Loucy (cell line): Measurements from ENCODE around the gene KCNJ6.

Experiments
- H2AFZ ChIP-seq: fragments of 200-600 bp; sonication (generic); 2 replicates; pipeline ENCODE4 v1.6.0; 2016; ENCODE audit warnings: antibody characterized with exemption, mild to moderate bottlenecking, low read length, moderate library complexity
- H3F3A ChIP-seq: fragments of 200-600 bp; 2 replicates; pipeline ENCODE4 v1.6.0; 2016; ENCODE audit warnings: antibody characterized with exemption, low read depth, mild to moderate bottlenecking
- H3K27me3 ChIP-seq: fragments of 200-600 bp; sonication (generic); 2 replicates; pipeline ENCODE4 v1.6.1; 2014; ENCODE audit warnings: low read length, mild to moderate bottlenecking; ENCODE audit not compliant: insufficient read depth, poor library complexity, severe bottlenecking
- H3K36me3 ChIP-seq: fragments of 200-600 bp; sonication (generic); 2 replicates; pipeline ENCODE4 v1.6.1; 2016; ENCODE audit warnings: low read length; ENCODE audit not compliant: insufficient read depth
- H3K4me1 ChIP-seq: fragments of 200-600 bp; sonication (generic); 2 replicates; pipeline ENCODE4 v1.5.1; 2014; ENCODE audit warnings: low read length, mild to moderate bottlenecking; ENCODE audit not compliant: insufficient read depth, poor library complexity, severe bottlenecking
- H3K4me2 ChIP-seq: fragments of 200-600 bp; sonication (generic); 2 replicates; pipeline ENCODE4 v1.6.0; 2014; ENCODE audit warnings: antibody characterized with exemption, low read length, low read depth, mild to moderate bottlenecking; ENCODE audit not compliant: poor library complexity, severe bottlenecking
- H3K4me3 ChIP-seq: fragments of 200-600 bp; sonication (generic); 2 replicates; pipeline ENCODE4 v1.5.1; 2014; ENCODE audit warnings: low read length, mild to moderate bottlenecking, mixed read lengths; ENCODE audit not compliant: poor library complexity, severe bottlenecking
- H3K79me2 ChIP-seq: fragments of 200-600 bp; sonication (generic); 2 replicates; pipeline ENCODE4 v1.6.1; 2014; ENCODE audit warnings: low read length; ENCODE audit not compliant: insufficient read depth
- H3K9ac ChIP-seq: fragments of 200-600 bp; sonication (generic); 2 replicates; pipeline ENCODE4 v1.6.0; 2014; ENCODE audit warnings: mild to moderate bottlenecking, low read depth, low read length, moderate library complexity; ENCODE audit not compliant: poor library complexity, severe bottlenecking
- H3K9me2 ChIP-seq: fragments of 200-600 bp; sonication (generic); replicated peaks from 2 replicates; pipeline ENCODE4 v1.6.1; 2016; ENCODE audit warnings: low read depth, low read length, mixed read lengths
- H3K9me3 ChIP-seq: fragments of 200-600 bp; sonication (generic); 2 replicates; pipeline ENCODE4 v1.6.1; 2014; ENCODE audit warnings: mild to moderate bottlenecking, antibody characterized with exemption, low read length, low read depth; ENCODE audit not compliant: insufficient read depth
- H4K20me1 ChIP-seq: fragments of 200-600 bp; sonication (generic); 2 replicates; pipeline ENCODE4 v1.6.0; 2014; ENCODE audit warnings: antibody characterized with exemption, low read length, mild to moderate bottlenecking; ENCODE audit not compliant: insufficient read depth, poor library complexity, severe bottlenecking
- EZH2phosphoT487 ChIP-seq: fragments of 200-600 bp; IDR thresholded peaks from 2 replicates; pipeline ENCODE4 v1.6.1; 2018; ENCODE audit warnings: antibody characterized with exemption, mild to moderate bottlenecking, moderate library complexity, borderline replicate concordance
- TF ChIP-seq, protein P1 (sequence below): fragments of 200-600 bp; sonication (generic); conservative IDR thresholded peaks from 2 replicates; pipeline ENCODE4 v1.5.1; 2014; ENCODE audit warnings: mild to moderate bottlenecking, antibody characterized with exemption, low read length

KCNJ6 gene

GRCh38 chr21:37845535-37845934 lies 70.7 kb downstream of the KCNJ6 start:
- TF ChIP-seq EZH2phosphoT487: no peak
- TF ChIP-seq, protein P1, sequence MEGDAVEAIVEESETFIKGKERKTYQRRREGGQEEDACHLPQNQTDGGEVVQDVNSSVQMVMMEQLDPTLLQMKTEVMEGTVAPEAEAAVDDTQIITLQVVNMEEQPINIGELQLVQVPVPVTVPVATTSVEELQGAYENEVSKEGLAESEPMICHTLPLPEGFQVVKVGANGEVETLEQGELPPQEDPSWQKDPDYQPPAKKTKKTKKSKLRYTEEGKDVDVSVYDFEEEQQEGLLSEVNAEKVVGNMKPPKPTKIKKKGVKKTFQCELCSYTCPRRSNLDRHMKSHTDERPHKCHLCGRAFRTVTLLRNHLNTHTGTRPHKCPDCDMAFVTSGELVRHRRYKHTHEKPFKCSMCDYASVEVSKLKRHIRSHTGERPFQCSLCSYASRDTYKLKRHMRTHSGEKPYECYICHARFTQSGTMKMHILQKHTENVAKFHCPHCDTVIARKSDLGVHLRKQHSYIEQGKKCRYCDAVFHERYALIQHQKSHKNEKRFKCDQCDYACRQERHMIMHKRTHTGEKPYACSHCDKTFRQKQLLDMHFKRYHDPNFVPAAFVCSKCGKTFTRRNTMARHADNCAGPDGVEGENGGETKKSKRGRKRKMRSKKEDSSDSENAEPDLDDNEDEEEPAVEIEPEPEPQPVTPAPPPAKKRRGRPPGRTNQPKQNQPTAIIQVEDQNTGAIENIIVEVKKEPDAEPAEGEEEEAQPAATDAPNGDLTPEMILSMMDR: no peak
- no peak overlapping the region for H3K4me2 ChIP-seq
- no peaks in the 10 kb centered on the region for H3K27me3 ChIP-seq
- no peaks in the 10 kb centered on the region for H4K20me1 ChIP-seq
- no peaks in the 10 kb centered on the region for H3K79me2 ChIP-seq
- no peaks in the 10 kb centered on the region for H3K36me3 ChIP-seq
- H3K4me1 ChIP-seq: no peaks in the 10 kb centered on the region
- no peak overlapping the region for H3K9ac ChIP-seq
- H3F3A ChIP-seq: no peaks in the 10 kb centered on the region
- no peak overlapping the region for H2AFZ ChIP-seq
- no peak overlapping the region for H3K4me3 ChIP-seq
- no peaks in the 10 kb centered on the region; the same call in 1 of the 2 replicates for H3K9me3 ChIP-seq
- H3K9me2 ChIP-seq: no peaks in the 10 kb centered on the region

- Histone ChIP-seq H3K9ac (no peak overlapping the region), H3K27me3 (no peaks in the 10 kb centered on the region), H3F3A (no peaks in the 10 kb centered on the region), H3K9me2 (no peaks in the 10 kb centered on the region), H2AFZ (no peak overlapping the region), H3K9me3 (no peaks in the 10 kb centered on the region), H4K20me1 (no peaks in the 10 kb centered on the region), H3K79me2 (no peaks in the 10 kb centered on the region), H3K4me3 (no peak overlapping the region), H3K36me3 (no peaks in the 10 kb centered on the region), H3K4me2 (no peak overlapping the region), H3K4me1 (no peaks in the 10 kb centered on the region)
- TF ChIP-seq, protein P1: no peak
- TF ChIP-seq EZH2phosphoT487: no peak
Observed at GRCh38 chr21:37843191-37843590, 73.1 kb downstream of the KCNJ6 start.

DNA sequence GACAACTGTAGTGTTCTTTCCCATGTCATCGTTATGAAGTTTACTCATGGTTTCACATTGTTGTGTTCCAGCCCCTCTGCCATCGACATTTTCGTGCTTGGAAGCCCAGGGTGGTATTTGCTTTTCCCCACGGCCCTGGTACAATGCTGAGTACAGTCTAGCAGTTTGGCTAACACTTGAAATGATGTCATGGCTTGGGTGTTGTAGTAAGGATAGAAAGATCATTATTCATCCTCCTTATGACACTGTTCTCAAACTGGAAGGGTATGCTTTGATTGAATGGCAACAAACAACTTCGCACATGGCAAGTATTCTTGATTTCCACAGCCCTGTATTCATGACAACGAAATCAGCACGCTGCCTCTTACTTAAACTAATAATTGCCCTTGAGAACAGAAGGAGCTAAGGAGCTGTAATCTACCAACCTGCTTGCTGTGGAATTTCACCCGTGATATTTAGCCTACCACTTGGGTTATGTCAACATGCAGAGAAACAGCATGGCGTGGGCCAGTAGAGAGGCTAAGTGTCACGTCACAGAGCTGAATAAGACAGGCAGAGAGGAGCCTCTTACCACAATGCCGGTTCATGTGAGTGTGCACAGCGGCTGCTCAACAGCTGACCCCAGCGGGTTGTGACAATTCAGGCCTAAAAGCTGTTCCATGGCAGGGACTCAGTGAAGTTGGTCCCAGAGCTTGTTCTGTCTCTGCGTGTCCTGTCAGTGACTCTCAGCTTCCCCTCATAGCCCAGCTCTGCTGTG lies 73.9 kb downstream of the KCNJ6 start:
- Histone ChIP-seq H3K4me3 (no peak overlapping the region), H3K4me2 (no peak overlapping the region), H3F3A (no peaks in the 10 kb centered on the region), H3K9me3 (no peaks in the 10 kb centered on the region), H3K9me2 (no peaks in the 10 kb centered on the region), H3K9ac (no peak overlapping the region), H3K4me1 (no peaks in the 10 kb centered on the region), H3K36me3 (no peaks in the 10 kb centered on the region), H4K20me1 (no peaks in the 10 kb centered on the region), H3K27me3 (no peaks in the 10 kb centered on the region), H2AFZ (no peak overlapping the region), H3K79me2 (no peaks in the 10 kb centered on the region)
- TF ChIP-seq, protein P1: no peak
- TF ChIP-seq EZH2phosphoT487: no peak
